ENCODE data around the gene RPS27.
"Not testable (repeated sequence)": the region's sequence is repeated elsewhere in the genome, so short reads cannot be mapped to it uniquely, and the experiment has no call there.

The RPS27 gene

GRCh38 chr1:153968000-153968363 lies 22.6 kb upstream of the RPS27 start:
- in situ Hi-C loops (cut with MboI; ENCODE audit: low sequenced_read_pairs), result no loop called here
- no peaks in the 10 kb centered on the region for H3K9me3 ChIP-seq
- no peaks in the 10 kb centered on the region for H3K27me3 ChIP-seq (ENCODE audit: low read depth)
- H3K4me1 ChIP-seq, result peaks cover 18% of the 10 kb centered on the region
- peak overlapping the region; percentile 44 for H3K4me3 ChIP-seq
- peak in 1 of 2 experiments; percentile 66 for DNase-seq (ENCODE audit: low spot score in 2 of 2)
- peaks cover under 1% of the 10 kb centered on the region; the same call in 1 of the 2 replicates for H3K36me3 ChIP-seq (replicated peaks)

GRCh38 chr1:153968408-153968807 lies 22.2 kb upstream of the RPS27 start:
- Histone ChIP-seq H3K36me3 (replicated peaks) (peaks cover 5% of the 10 kb centered on the region), H3K4me1 (peaks cover 18% of the 10 kb centered on the region), H3K4me3 (peak overlapping the region; percentile 44), H3K9me3 (no peaks in the 10 kb centered on the region), H3K27me3 (ENCODE audit: low read depth) (no peaks in the 10 kb centered on the region)
- DNase-seq (ENCODE audit: low spot score in 2 of 2), result peak in 1 of 2 experiments; percentile 25
- in situ Hi-C loops (cut with MboI; ENCODE audit: low sequenced_read_pairs), result no loop called here

GRCh38 chr1:153968972-153969371 lies 21.6 kb upstream of the RPS27 start:
- H3K27me3 ChIP-seq (ENCODE audit: low read depth), result no peaks in the 10 kb centered on the region
- H3K36me3 ChIP-seq (replicated peaks), result peaks cover 11% of the 10 kb centered on the region
- in situ Hi-C loops (cut with MboI; ENCODE audit: low sequenced_read_pairs), result no loop called here
- H3K9me3 ChIP-seq, result no peaks in the 10 kb centered on the region
- peaks cover 18% of the 10 kb centered on the region for H3K4me1 ChIP-seq
- peak overlapping the region; percentile 44; the same call in 1 of the 2 replicates for H3K4me3 ChIP-seq
- DNase-seq (ENCODE audit: low spot score in 2 of 2), result no peak

- Histone ChIP-seq H3K9me3 (no peaks in the 10 kb centered on the region), H3K27me3 (ENCODE audit: low read depth) (no peaks in the 10 kb centered on the region), H3K4me1 (peaks cover 9% of the 10 kb centered on the region), H3K4me3 (no peak overlapping the region), H3K36me3 (replicated peaks) (peaks cover 25% of the 10 kb centered on the region)
- DNase-seq (ENCODE audit: low spot score in 2 of 2), result no peak
- in situ Hi-C loops (cut with MboI; ENCODE audit: low sequenced_read_pairs), result no loop called here
These were observed 20.2 kb upstream of the RPS27 start for GRCh38 chr1:153970346-153970745.

GRCh38 chr1:153973071-153973470 lies 17.5 kb upstream of the RPS27 start:
- DNase-seq (ENCODE audit: low spot score in 2 of 2), result no peak
- H3K4me3 ChIP-seq, result no peak overlapping the region
- H3K4me1 ChIP-seq, result peaks cover 4% of the 10 kb centered on the region
- H3K9me3 ChIP-seq, result no peaks in the 10 kb centered on the region
- no peaks in the 10 kb centered on the region for H3K27me3 ChIP-seq (ENCODE audit: low read depth)
- in situ Hi-C loops (cut with MboI; ENCODE audit: low sequenced_read_pairs), result no loop called here
- peaks cover 34% of the 10 kb centered on the region for H3K36me3 ChIP-seq (replicated peaks)

GRCh38 chr1:153973525-153973924 lies 17.0 kb upstream of the RPS27 start:
- in situ Hi-C loops (cut with MboI; ENCODE audit: low sequenced_read_pairs), result no loop called here
- no peak for DNase-seq (ENCODE audit: low spot score in 2 of 2)
- Histone ChIP-seq H3K36me3 (replicated peaks) (peaks cover 34% of the 10 kb centered on the region), H3K4me3 (no peak overlapping the region), H3K27me3 (ENCODE audit: low read depth) (no peaks in the 10 kb centered on the region), H3K9me3 (no peaks in the 10 kb centered on the region), H3K4me1 (peaks cover 6% of the 10 kb centered on the region)

GRCh38 chr1:153976819-153977249 lies 13.7 kb upstream of the RPS27 start:
- Histone ChIP-seq H3K4me1 (peaks cover 10% of the 10 kb centered on the region), H3K9me3 (no peaks in the 10 kb centered on the region), H3K27me3 (ENCODE audit: low read depth) (no peaks in the 10 kb centered on the region), H3K4me3 (peak overlapping the region; percentile 77), H3K36me3 (replicated peaks) (peaks cover 43% of the 10 kb centered on the region)
- in situ Hi-C loops (cut with MboI; ENCODE audit: low sequenced_read_pairs), result loop anchor here (25.0 kb wide), 1 partner anchor 190 kb away; the partner anchor contains the start of gene SLC27A3
- no peak for DNase-seq (ENCODE audit: low spot score in 2 of 2)

GRCh38 chr1:153977250-153978240 lies 13.0 kb upstream of the RPS27 start, which contains the start of gene JTB:
Gene JTB, minus strand, starts transcription at chr1:153977674. Its CDS starts 422 bp downstream, at chr1:153977252.
- Histone ChIP-seq H3K36me3 (replicated peaks) (peaks cover 43% of the 10 kb centered on the region), H3K4me1 (peaks cover 10% of the 10 kb centered on the region), H3K9me3 (no peaks in the 10 kb centered on the region), H3K4me3 (peak within 1 kb of the TSS; percentile 77), H3K27me3 (ENCODE audit: low read depth) (no peaks in the 10 kb centered on the region)
- in situ Hi-C loops (cut with MboI; ENCODE audit: low sequenced_read_pairs), result loop anchor here (25.0 kb wide), 1 partner anchor 190 kb away; the partner anchor contains the start of gene SLC27A3
- peak; percentile 77 to 90 for DNase-seq (ENCODE audit: low spot score in 2 of 2)

- in situ Hi-C loops (cut with MboI; ENCODE audit: low sequenced_read_pairs), result loop anchor here (25.0 kb wide), 1 partner anchor 191 kb away; the partner anchor contains the start of gene SLC27A3
These were observed 12.2 kb upstream of the RPS27 start for GRCh38 chr1:153978274-153978909.

GRCh38 chr1:153979091-153979490 lies 11.5 kb upstream of the RPS27 start:
- in situ Hi-C loops (cut with MboI; ENCODE audit: low sequenced_read_pairs), result loop anchor here (25.0 kb wide), 1 partner anchor 192 kb away; the partner anchor contains the start of gene SLC27A3
- DNase-seq (ENCODE audit: low spot score in 2 of 2); H3K9me3 ChIP-seq; H3K4me3 ChIP-seq; H3K27me3 ChIP-seq (ENCODE audit: low read depth): not testable (repeated sequence)
- H3K4me1 ChIP-seq, result peaks cover 10% of the 10 kb centered on the region
- peaks cover 31% of the 10 kb centered on the region for H3K36me3 ChIP-seq (replicated peaks)

More at GRCh38 chr1:153978274-153978909, 12.2 kb upstream of the RPS27 start:
- no peak for DNase-seq (ENCODE audit: low spot score in 2 of 2)
- H3K4me1 ChIP-seq, result peaks cover 10% of the 10 kb centered on the region
- H3K9me3 ChIP-seq, result no peaks in the 10 kb centered on the region
- H3K36me3 ChIP-seq (replicated peaks), result peaks cover 38% of the 10 kb centered on the region
- no peaks in the 10 kb centered on the region for H3K27me3 ChIP-seq (ENCODE audit: low read depth)
- peak overlapping the region; percentile 77 for H3K4me3 ChIP-seq

- DNase-seq (ENCODE audit: low spot score in 2 of 2); H3K4me3 ChIP-seq; H3K9me3 ChIP-seq; H3K27me3 ChIP-seq (ENCODE audit: low read depth): not testable (repeated sequence)
- H3K36me3 ChIP-seq (replicated peaks), result peaks cover 13% of the 10 kb centered on the region
- H3K4me1 ChIP-seq, result peaks cover 18% of the 10 kb centered on the region; the same call in 1 of the 2 replicates
- in situ Hi-C loops (cut with MboI; ENCODE audit: low sequenced_read_pairs), result loop anchor here (10.0 to 25.0 kb wide), 2 partner anchors 194 to 477 kb away; partner anchors contain the start of gene SLC27A3
These were observed 8.8 kb upstream of the RPS27 start for GRCh38 chr1:153981735-153982134.

- no peak for DNase-seq (ENCODE audit: low spot score in 2 of 2)
- H3K4me1 ChIP-seq, result peaks cover 14% of the 10 kb centered on the region
- H3K27me3 ChIP-seq (ENCODE audit: low read depth), result no peaks in the 10 kb centered on the region
- no peaks in the 10 kb centered on the region for H3K9me3 ChIP-seq
- no peak overlapping the region for H3K4me3 ChIP-seq
- in situ Hi-C loops (cut with MboI; ENCODE audit: low sequenced_read_pairs), result loop anchor here (10.0 to 25.0 kb wide), 2 partner anchors 197 to 480 kb away; partner anchors contain the start of gene SLC27A3
- peaks cover 8% of the 10 kb centered on the region for H3K36me3 ChIP-seq (replicated peaks)
These were observed 6.3 kb upstream of the RPS27 start for GRCh38 chr1:153984123-153984894.
